NCI-H1436 treated with DMSO at 0.1 percent for 48 hours (cell line): ENCODE data around the gene SURF6.
"Not testable (repeated sequence)": the region's sequence is repeated elsewhere in the genome, so short reads cannot be mapped to it uniquely, and the experiment has no call there.

Experiments
- DNase-seq: peaks from one replicate; lab custom pipeline; 2025; lab: John Stamatoyannopoulos, UW

Gene SURF6

GRCh38 chr9:133335924-133336811 lies at the start of gene SURF6:
Gene SURF6 (minus strand): TSS chr9:133336188. CDS start chr9:133336132, 56 bp downstream.
- peak; percentile 29 for DNase-seq

GRCh38 chr9:133385452-133385851 lies 49.5 kb upstream of the SURF6 start:
- no peak for DNase-seq

- DNase-seq: no peak
Measured at GRCh38 chr9:133384736-133385321, 48.8 kb upstream of the SURF6 start.

GRCh38 chr9:133383438-133383837 lies 47.5 kb upstream of the SURF6 start:
- no peak for DNase-seq

- DNase-seq: no peak
Measured at GRCh38 chr9:133382507-133383141, 46.6 kb upstream of the SURF6 start.

- DNase-seq: no peak
Measured at GRCh38 chr9:133380734-133381133, 44.7 kb upstream of the SURF6 start.

GRCh38 chr9:133379153-133380086 lies 43.4 kb upstream of the SURF6 start:
- no peak for DNase-seq

- DNase-seq: no peak
Measured at GRCh38 chr9:133378408-133378962, 42.5 kb upstream of the SURF6 start.

GRCh38 chr9:133377721-133378216 lies 41.8 kb upstream of the SURF6 start:
- DNase-seq: no peak

GRCh38 chr9:133377280-133377679 lies 41.3 kb upstream of the SURF6 start:
- DNase-seq: not testable (repeated sequence)

- DNase-seq: peak; percentile 64
Measured at GRCh38 chr9:133375724-133376654, 40.0 kb upstream of the SURF6 start, which contains the start of the genes STKLD1 and SURF4. Gene STKLD1 (plus strand): TSS chr9:133376366. CDS start chr9:133376474, 108 bp downstream. Gene SURF4 (minus strand): TSS chr9:133376060. CDS start chr9:133375969, 91 bp downstream.

- no peak for DNase-seq
Measured at GRCh38 chr9:133375116-133375723, 39.2 kb upstream of the SURF6 start.

- DNase-seq: no peak
Measured at GRCh38 chr9:133374612-133375115, 38.7 kb upstream of the SURF6 start.

- no peak for DNase-seq
Measured at GRCh38 chr9:133372144-133372543, 36.2 kb upstream of the SURF6 start.

- DNase-seq: no peak
Measured at GRCh38 chr9:133371261-133371711, 35.3 kb upstream of the SURF6 start.

- no peak for DNase-seq
Measured at GRCh38 chr9:133370685-133371084, 34.7 kb upstream of the SURF6 start.

GRCh38 chr9:133369933-133370332 lies 33.9 kb upstream of the SURF6 start:
- DNase-seq: no peak

- DNase-seq: no peak
Measured at GRCh38 chr9:133369422-133369821, 33.4 kb upstream of the SURF6 start.

GRCh38 chr9:133368249-133368881 lies 32.4 kb upstream of the SURF6 start:
- no peak for DNase-seq
